Left renal pelvis (tissue), 4 donors: Measurements from ENCODE around the gene PMS2. TPM values are rescaled to one million over a fixed set of nuclear protein-coding genes. Genes with fewer than 3 reads are reported as not detected.
"Not testable (repeated sequence)": the region's sequence is repeated elsewhere in the genome, so short reads cannot be mapped to it uniquely, and the experiment has no call there.

Experiments
- DNase-seq, 4 donors: peaks; one replicate each; pipeline ENCODE4 v3.0.0-alpha.2; 2013; ENCODE audit warnings: low read depth in 4 of 4, low spot score in 3 of 4
- polyA plus RNA-seq, 4 donors: library from polyadenylated mRNA; unstranded; fragments of 120-200 nt; gene quantifications; one replicate each; pipeline ENCODE4 v1.2.1, GENCODE V29; 2013; ENCODE audit not compliant: insufficient read length in 4 of 4

PMS2 gene
- polyA plus RNA-seq, 4 donors = 15.8 to 23.6 (median 22.2) TPM

- DNase-seq = not testable (repeated sequence)
Measured at GRCh38 chr7:5924180-5924579, 84.7 kb downstream of the PMS2 start.

Other genes with a start within 250 kb of the PMS2 start
- gene RNF216, start 227.4 kb downstream of the PMS2 start, polyA plus RNA-seq = 10 to 100 TPM; 30.7 to 35.7 (median 35.0) TPM
- gene OCM, start 128.3 kb downstream of the PMS2 start, polyA plus RNA-seq = under 1 TPM in 3 of 4 donors, not detected in 1; 0.29 to 0.87 (median 0.49) TPM
- 100 to 1,000 TPM in 1 of 4 donors, 10 to 100 TPM in 3; 85.9 to 101 (median 94.8) TPM for gene CCZ1, start 110.3 kb downstream of the PMS2 start, polyA plus RNA-seq
- 1 to 10 TPM in 1 of 4 donors, under 1 TPM in 2, not detected in 1; 0.22 to 1.6 (median 0.60) TPM for gene RSPH10B, start 38.4 kb downstream of the PMS2 start, polyA plus RNA-seq
- 10 to 100 TPM; 11.7 to 27.1 (median 23.3) TPM for gene AIMP2, start 223 bp upstream of the PMS2 start, polyA plus RNA-seq
- 1 to 10 TPM in 3 of 4 donors, under 1 TPM in 1; 0.64 to 2.8 (median 1.5) TPM for gene ANKRD61, start 22.3 kb upstream of the PMS2 start, polyA plus RNA-seq
- 100 to 1,000 TPM; 113 to 126 (median 120) TPM for gene EIF2AK1, start 50.1 kb upstream of the PMS2 start, polyA plus RNA-seq
- 10 to 100 TPM; 18.3 to 23.8 (median 20.4) TPM for gene USP42, start 95.9 kb upstream of the PMS2 start, polyA plus RNA-seq